ENCODE results near the gene ZNF750. TPM values are rescaled to one million over a fixed set of nuclear protein-coding genes. Genes with fewer than 3 reads are reported as not detected.

The ZNF750 gene
- total RNA-seq, 1 experiment from 2014 or later: not detected

Other genes starting within 250 kb of the ZNF750 start
- 132 TPM for gene WDR45B, start 191.6 kb downstream of the ZNF750 start, total RNA-seq (2021; ENCODE audit: unreplicated experiment)
- gene RAB40B, start 141.3 kb downstream of the ZNF750 start, total RNA-seq (2021; ENCODE audit: unreplicated experiment): 7.1 TPM
- 41.0 TPM for gene FN3KRP, start 123.3 kb downstream of the ZNF750 start, total RNA-seq (2021; ENCODE audit: unreplicated experiment)
- 34.8 TPM for gene FN3K, start 104.4 kb downstream of the ZNF750 start, total RNA-seq (2021; ENCODE audit: unreplicated experiment)
- gene TBCD, start 88.0 kb downstream of the ZNF750 start, total RNA-seq (2021; ENCODE audit: unreplicated experiment): 186 TPM
- gene METRNL, start 239.6 kb upstream of the ZNF750 start, total RNA-seq (2021; ENCODE audit: unreplicated experiment): 21.0 TPM

Measured in Panc1 (cell line).